ENCODE data around the gene COL27A1.

- TF ChIP-seq, protein P1, sequence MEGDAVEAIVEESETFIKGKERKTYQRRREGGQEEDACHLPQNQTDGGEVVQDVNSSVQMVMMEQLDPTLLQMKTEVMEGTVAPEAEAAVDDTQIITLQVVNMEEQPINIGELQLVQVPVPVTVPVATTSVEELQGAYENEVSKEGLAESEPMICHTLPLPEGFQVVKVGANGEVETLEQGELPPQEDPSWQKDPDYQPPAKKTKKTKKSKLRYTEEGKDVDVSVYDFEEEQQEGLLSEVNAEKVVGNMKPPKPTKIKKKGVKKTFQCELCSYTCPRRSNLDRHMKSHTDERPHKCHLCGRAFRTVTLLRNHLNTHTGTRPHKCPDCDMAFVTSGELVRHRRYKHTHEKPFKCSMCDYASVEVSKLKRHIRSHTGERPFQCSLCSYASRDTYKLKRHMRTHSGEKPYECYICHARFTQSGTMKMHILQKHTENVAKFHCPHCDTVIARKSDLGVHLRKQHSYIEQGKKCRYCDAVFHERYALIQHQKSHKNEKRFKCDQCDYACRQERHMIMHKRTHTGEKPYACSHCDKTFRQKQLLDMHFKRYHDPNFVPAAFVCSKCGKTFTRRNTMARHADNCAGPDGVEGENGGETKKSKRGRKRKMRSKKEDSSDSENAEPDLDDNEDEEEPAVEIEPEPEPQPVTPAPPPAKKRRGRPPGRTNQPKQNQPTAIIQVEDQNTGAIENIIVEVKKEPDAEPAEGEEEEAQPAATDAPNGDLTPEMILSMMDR (IDR thresholded peaks at IDR 0.05): no peak
- TF ChIP-seq POLR2A (IDR thresholded peaks at IDR 0.05): no peak
Observed at GRCh38 chr9:114307899-114308267, 152.5 kb downstream of the COL27A1 start.

Data from prostate gland (tissue), 2 donors.